IPS-20b (cell line): Measurements from ENCODE around the gene ISLR2.

Source experiments
- H3K27ac ChIP-seq: one replicate; pipeline ENCODE4 v1.5.1; 2013; ENCODE audit warnings: low read length
- H3K27me3 ChIP-seq: 2 replicates; pipeline ENCODE4 v1.6.1; 2013; ENCODE audit warnings: mild to moderate bottlenecking, low read length, inconsistent platforms; ENCODE audit not compliant: insufficient read depth
- H3K36me3 ChIP-seq: 2 replicates; pipeline ENCODE4 v1.6.1; 2013; ENCODE audit warnings: low read depth, mild to moderate bottlenecking, inconsistent platforms, low read length, moderate library complexity; ENCODE audit not compliant: insufficient read depth
- H3K4me1 ChIP-seq: 2 replicates; pipeline ENCODE4 v1.6.1; 2013; ENCODE audit warnings: mild to moderate bottlenecking, control low read depth, inconsistent platforms, low read length, moderate library complexity; ENCODE audit not compliant: insufficient read depth
- H3K4me3 ChIP-seq: 2 replicates; pipeline ENCODE4 v1.5.1; 2013; ENCODE audit warnings: mild to moderate bottlenecking, low read length, inconsistent platforms
- H3K9ac ChIP-seq: 2 replicates; pipeline ENCODE4 v1.6.1; 2013; ENCODE audit warnings: low read depth, mild to moderate bottlenecking, inconsistent platforms, low read length, moderate library complexity
- H3K9me3 ChIP-seq: 2 replicates; pipeline ENCODE4 v1.6.1; 2013; ENCODE audit warnings: mild to moderate bottlenecking, low read depth, low read length, inconsistent platforms; ENCODE audit not compliant: insufficient read depth

ISLR2 gene

DNA sequence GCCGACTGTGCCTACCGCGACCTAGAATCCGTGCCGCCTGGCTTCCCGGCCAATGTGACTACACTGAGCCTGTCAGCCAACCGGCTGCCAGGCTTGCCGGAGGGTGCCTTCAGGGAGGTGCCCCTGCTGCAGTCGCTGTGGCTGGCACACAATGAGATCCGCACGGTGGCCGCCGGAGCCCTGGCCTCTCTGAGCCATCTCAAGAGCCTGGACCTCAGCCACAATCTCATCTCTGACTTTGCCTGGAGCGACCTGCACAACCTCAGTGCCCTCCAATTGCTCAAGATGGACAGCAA, 44.5 kb downstream of the ISLR2 start:
- Histone ChIP-seq H3K36me3 (no peaks in the 10 kb centered on the region), H3K4me1 (peaks cover 11% of the 10 kb centered on the region; the same call in 1 of the 2 replicates), H3K27me3 (no peaks in the 10 kb centered on the region), H3K9ac (no peak overlapping the region), H3K27ac (no peak overlapping the region), H3K4me3 (no peak overlapping the region), H3K9me3 (no peaks in the 10 kb centered on the region)

DNA sequence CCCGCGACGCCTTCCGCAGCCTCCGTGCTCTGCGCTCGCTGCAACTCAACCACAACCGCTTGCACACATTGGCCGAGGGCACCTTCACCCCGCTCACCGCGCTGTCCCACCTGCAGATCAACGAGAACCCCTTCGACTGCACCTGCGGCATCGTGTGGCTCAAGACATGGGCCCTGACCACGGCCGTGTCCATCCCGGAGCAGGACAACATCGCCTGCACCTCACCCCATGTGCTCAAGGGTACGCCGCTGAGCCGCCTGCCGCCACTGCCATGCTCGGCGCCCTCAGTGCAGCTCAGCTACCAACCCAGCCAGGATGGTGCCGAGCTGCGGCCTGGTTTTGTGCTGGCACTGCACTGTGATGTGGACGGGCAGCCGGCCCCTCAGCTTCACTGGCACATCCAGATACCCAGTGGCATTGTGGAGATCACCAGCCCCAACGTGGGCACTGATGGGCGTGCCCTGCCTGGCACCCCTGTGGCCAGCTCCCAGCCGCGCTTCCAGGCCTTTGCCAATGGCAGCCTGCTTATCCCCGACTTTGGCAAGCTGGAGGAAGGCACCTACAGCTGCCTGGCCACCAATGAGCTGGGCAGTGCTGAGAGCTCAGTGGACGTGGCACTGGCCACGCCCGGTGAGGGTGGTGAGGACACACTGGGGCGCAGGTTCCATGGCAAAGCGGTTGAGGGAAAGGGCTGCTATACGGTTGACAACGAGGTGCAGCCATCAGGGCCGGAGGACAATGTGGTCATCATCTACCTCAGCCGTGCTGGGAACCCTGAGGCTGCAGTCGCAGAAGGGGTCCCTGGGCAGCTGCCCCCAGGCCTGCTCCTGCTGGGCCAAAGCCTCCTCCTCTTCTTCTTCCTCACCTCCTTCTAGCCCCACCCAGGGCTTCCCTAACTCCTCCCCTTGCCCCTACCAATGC, 45.1 kb downstream of the ISLR2 start:
- H3K4me3 ChIP-seq = no peak overlapping the region
- H3K4me1 ChIP-seq = peaks cover 11% of the 10 kb centered on the region; the same call in 1 of the 2 replicates
- no peaks in the 10 kb centered on the region for H3K9me3 ChIP-seq
- no peak overlapping the region for H3K27ac ChIP-seq
- no peak overlapping the region for H3K9ac ChIP-seq
- H3K36me3 ChIP-seq = no peaks in the 10 kb centered on the region
- no peaks in the 10 kb centered on the region for H3K27me3 ChIP-seq

DNA sequence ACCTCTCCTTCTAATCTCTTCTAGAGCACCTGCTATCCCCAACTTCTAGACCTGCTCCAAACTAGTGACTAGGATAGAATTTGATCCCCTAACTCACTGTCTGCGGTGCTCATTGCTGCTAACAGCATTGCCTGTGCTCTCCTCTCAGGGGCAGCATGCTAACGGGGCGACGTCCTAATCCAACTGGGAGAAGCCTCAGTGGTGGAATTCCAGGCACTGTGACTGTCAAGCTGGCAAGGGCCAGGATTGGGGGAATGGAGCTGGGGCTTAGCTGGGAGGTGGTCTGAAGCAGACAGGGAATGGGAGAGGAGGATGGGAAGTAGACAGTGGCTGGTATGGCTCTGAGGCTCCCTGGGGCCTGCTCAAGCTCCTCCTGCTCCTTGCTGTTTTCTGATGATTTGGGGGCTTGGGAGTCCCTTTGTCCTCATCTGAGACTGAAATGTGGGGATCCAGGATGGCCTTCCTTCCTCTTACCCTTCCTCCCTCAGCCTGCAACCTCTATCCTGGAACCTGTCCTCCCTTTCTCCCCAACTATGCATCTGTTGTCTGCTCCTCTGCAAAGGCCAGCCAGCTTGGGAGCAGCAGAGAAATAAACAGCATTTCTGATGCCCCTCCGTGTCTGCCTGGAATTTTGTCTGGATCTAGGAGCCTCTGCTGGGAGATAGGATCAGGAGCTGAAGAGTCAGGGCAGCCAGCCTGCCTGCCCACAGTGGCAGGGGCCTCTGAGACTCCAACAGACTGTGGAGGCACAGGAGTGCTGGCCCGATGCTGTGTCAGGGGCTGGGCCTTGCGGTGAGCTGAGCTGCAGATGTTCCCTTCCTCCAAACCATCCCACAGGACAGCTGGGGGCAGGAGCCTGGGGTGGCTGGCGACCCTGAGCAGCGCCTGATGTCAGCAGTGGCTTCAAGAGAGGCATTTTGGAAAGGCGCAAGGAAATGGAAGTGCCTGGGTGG, 46.2 kb downstream of the ISLR2 start:
- H3K27ac ChIP-seq = no peak overlapping the region
- no peaks in the 10 kb centered on the region for H3K36me3 ChIP-seq
- no peak overlapping the region for H3K4me3 ChIP-seq
- no peak overlapping the region for H3K9ac ChIP-seq
- H3K4me1 ChIP-seq = peaks cover 11% of the 10 kb centered on the region; the same call in 1 of the 2 replicates
- no peaks in the 10 kb centered on the region for H3K27me3 ChIP-seq
- H3K9me3 ChIP-seq = no peaks in the 10 kb centered on the region

DNA sequence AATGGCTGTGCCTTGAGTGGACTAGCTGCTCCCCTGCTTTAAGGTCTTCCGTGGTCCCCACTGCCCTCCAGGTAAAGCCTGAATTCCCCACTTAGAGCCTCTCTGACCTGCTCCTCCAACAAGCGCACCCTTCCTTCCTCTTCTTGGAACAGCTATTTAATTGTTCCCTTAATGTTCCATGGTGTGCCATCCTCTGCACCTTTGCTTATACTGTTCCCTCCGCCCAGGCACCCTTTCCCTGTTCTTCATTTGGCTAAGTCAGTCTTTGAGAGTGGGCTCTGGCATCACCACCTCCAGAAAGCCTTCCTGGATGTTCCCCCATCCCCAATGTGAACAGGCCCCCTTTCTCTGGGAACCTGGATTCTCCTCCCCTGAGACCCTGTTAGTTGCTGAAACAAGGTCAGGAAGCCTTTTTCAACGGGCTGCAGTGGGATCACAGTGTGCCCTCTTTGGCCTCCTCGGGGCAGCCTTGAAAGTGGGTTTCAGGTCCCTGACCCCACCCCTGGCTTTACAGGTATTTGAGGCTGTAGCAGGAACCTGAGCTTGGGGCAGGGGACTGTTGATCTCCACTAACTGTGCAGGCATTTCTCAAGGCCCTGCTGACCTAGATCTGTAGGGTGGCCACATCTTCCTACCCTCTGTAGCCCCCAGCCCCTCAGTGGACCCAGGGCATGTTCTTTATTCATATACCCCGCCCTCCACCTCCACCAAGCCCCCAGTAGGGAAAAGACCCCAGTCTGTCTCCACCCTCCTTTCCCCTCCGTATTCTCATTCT, 48.1 kb downstream of the ISLR2 start:
- H3K9ac ChIP-seq = no peak overlapping the region
- H3K4me3 ChIP-seq = no peak overlapping the region
- H3K4me1 ChIP-seq = peaks cover 6% of the 10 kb centered on the region; the same call in 1 of the 2 replicates

DNA sequence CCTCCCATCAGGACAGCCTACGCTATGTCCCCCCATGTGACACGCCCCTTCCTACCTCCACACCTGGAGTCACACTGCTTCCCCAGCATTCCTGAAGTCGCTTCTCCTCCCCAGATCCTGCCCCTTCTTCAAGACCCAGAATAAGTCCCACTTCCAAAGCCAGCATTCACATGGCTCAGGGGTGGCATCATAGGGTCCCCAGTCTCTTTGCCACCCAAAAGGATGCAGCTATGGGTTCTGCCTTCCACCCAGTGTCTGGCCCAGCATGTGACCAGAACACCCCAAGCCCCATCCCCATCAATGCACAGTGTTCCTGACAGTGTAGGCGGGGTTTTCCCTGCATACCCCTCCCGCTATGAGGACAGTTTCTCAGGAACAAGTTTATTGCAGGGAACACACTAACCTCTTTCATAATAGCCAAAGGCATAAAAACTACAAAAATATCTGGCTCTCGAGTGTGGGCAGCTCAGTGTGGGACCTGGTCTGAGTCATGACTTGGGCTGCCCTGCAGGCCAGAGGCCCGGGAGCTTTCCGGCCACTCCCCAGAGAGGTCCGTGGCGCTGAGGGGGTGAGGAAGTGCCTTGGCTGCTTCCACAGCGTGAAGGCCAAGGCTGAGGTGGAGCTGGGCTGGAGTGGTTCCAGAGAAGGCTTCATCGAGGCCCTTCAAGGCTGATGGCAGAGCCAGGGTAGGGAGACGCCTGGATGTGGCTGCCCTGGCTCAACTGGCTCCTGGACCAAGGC, 48.9 kb downstream of the ISLR2 start:
- Histone ChIP-seq H3K27ac (no peak overlapping the region), H3K4me3 (no peak overlapping the region), H3K9me3 (no peaks in the 10 kb centered on the region), H3K36me3 (no peaks in the 10 kb centered on the region), H3K4me1 (peaks cover 4% of the 10 kb centered on the region; the same call in 1 of the 2 replicates), H3K9ac (no peak overlapping the region), H3K27me3 (no peaks in the 10 kb centered on the region)

More for the DNA sequence above, 48.1 kb downstream of the ISLR2 start:
- Histone ChIP-seq H3K27ac (no peak overlapping the region), H3K27me3 (no peaks in the 10 kb centered on the region), H3K36me3 (no peaks in the 10 kb centered on the region), H3K9me3 (no peaks in the 10 kb centered on the region)

DNA sequence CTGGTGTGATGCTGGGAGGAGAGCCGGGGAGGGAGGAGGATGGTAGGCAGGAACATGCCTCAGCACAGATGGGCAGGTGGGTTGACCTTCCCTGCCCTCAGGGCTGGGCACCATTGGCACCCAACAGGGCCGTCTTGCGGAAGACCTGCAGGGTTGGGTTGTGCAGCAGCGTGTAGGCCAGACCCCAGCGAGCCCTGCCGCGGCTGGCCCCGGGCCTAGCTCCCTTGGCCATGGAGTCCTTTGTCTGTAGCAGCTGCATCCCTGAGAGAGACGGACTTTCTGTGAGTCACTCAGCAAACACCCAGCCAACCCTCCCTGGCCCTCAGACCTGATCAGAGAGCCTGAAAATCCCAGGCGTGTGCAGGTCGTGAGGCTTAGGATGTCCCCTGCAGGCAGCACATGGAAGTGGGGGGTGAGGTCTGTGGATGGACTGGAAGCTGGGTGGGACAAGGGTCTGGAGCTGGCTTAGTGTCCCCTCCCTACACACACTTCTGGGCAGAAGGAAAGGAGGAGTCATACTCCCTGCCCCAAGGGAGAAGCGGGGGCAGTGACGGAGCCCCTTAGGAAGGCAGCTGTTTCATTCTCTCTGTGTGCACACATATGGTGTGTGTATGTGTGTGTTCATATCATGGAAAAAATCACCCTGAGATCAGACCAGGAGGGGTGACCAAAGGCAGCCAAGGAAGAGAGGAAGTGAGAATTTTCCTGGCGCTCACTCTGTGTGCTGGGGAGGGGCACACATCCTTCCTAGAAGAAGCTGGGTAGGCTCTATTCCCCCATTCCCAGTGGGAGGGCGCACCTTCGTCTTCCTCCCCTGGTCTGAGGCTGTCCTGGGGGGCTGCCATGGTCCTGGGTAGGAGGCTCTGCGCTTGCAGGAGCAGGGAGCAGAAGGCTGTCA, 49.8 kb downstream of the ISLR2 start:
- Histone ChIP-seq H3K9me3 (no peaks in the 10 kb centered on the region), H3K36me3 (no peaks in the 10 kb centered on the region), H3K4me1 (peaks cover 4% of the 10 kb centered on the region; the same call in 1 of the 2 replicates), H3K9ac (no peak overlapping the region), H3K27me3 (no peaks in the 10 kb centered on the region), H3K4me3 (no peak overlapping the region), H3K27ac (no peak overlapping the region)

DNA sequence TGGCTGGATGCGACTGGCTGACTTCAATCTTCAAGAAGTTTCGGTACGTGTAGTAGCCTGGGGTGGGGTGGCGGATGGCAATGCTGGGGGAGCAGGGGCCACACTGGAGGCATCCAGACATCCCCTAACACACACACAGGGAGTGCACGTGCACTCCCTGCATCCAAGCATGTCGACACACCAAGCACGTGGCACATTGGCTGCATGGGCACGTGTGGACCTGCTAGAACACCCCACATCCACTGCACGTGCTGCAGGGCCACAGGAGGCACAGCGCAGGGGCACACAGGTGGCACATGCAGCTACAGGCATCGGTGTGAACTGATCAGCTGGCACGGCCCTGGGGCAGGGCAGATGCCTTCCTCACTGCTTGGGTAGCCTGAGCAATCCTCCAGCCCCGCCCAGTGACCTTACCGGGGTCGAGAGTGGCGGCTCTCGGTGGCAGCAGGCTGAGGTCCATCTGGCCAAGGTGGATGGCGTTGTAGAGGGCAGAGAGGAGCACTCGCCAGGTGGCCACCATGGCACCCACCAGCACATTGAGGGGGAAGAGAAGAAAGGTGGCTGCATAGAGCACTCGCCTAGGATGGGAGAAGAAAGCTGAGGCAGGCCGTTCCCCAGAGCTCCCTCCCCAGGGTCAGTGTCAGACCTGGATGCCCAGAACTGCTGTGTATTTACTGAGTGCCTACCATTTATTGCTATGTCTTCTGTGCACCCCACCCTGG, 50.7 kb downstream of the ISLR2 start:
- Histone ChIP-seq H3K27ac (no peak overlapping the region), H3K4me1 (peaks cover 4% of the 10 kb centered on the region; the same call in 1 of the 2 replicates), H3K9ac (no peak overlapping the region), H3K9me3 (no peaks in the 10 kb centered on the region), H3K36me3 (no peaks in the 10 kb centered on the region), H3K4me3 (no peak overlapping the region), H3K27me3 (no peaks in the 10 kb centered on the region)

DNA sequence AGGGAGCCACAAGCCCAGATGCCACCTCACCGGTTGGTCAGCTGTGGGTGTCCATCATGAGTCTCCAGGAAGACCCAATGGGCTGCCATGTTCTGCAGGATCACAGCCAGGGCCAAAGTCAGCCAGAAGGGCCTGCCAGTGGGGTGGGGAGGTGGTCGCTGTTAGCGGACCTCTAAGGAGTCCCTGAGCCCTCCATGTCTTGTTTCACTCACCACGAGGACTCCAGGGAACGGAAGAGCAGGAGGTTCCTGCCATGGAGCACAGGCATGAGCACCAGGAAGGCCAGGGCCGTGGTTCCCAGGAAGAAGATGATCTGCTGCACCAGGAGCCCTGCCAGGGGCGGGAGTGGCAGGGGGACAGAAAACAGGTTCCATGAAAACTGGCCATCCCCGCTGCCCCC, 51.7 kb downstream of the ISLR2 start:
- Histone ChIP-seq H3K9me3 (no peaks in the 10 kb centered on the region), H3K9ac (no peak overlapping the region), H3K4me1 (no peaks in the 10 kb centered on the region), H3K4me3 (no peak overlapping the region), H3K27me3 (no peaks in the 10 kb centered on the region), H3K36me3 (no peaks in the 10 kb centered on the region), H3K27ac (no peak overlapping the region)

DNA sequence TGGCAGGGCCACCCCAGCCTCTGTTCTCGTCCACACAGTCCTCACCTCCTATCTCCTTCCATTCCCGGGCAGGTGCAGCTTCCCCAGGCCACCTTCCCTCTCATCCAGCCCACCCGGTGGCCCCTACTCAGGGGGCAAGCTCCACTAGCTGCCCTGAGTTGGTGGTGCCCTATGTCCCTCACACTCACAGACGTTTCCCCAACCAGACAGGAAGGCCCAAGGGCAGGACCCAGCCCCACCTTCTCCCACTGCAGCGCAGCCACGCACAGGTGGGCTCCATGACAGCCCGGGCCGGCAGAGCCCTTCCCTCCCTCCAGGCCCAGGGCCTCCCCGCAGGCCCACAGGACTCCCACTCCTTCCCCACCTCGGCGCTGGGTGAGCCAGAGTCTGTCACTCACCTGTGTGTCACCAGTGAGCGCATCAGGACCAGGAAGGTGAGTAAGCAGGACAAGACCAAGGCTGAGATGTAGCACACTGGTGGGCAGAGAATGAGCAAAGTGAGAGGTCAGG, 54.3 kb downstream of the ISLR2 start:
- no peaks in the 10 kb centered on the region for H3K27me3 ChIP-seq

More for the DNA sequence above, 54.3 kb downstream of the ISLR2 start:
- Histone ChIP-seq H3K27ac (no peak overlapping the region), H3K36me3 (no peaks in the 10 kb centered on the region), H3K4me3 (no peak overlapping the region), H3K9me3 (no peaks in the 10 kb centered on the region), H3K4me1 (no peaks in the 10 kb centered on the region), H3K9ac (no peak overlapping the region)
